ENCODE data around the gene FGD1. TPM values are rescaled to one million over a fixed set of nuclear protein-coding genes. Genes with fewer than 3 reads are reported as not detected.
A peak's percentile ranks its signal among the peaks of the same experiment; 100 is the strongest.

Gene FGD1
- total and polyA plus RNA-seq, 2 of the 13 experiments (the other 11 are each of a cell fraction or from before 2014, with no cell fraction given) = 0.36 to 0.62 TPM

GRCh38 chrX:54439960-54440871 is 55.8 kb downstream of the FGD1 start, which contains the start of gene TSR2 (continued):
- no peak for TF ChIP-seq PRDM15 (CRISPR knock-in tag; IDR thresholded peaks at IDR 0.05)
- TF ChIP-seq CENPT (CRISPR knock-in tag; IDR thresholded peaks at IDR 0.05; ENCODE audit: low read depth) = no peak
- TF ChIP-seq ZNF230 (CRISPR knock-in tag; IDR thresholded peaks at IDR 0.05) = no peak
- TF ChIP-seq ZBTB40 (IDR thresholded peaks at IDR 0.05) = no peak
- peak; percentile 33; the same call in 1 of the 2 replicates for TF ChIP-seq ZBTB40 (CRISPR knock-in tag; IDR thresholded peaks at IDR 0.05)
- TF ChIP-seq ATF4 (CRISPR knock-in tag; IDR thresholded peaks at IDR 0.05) = no peak
- no peak for TF ChIP-seq PHF5A (CRISPR knock-in tag; IDR thresholded peaks at IDR 0.05; ENCODE audit: low read depth, unreplicated experiment)
- TF ChIP-seq BCL6 (CRISPR knock-in tag; IDR thresholded peaks at IDR 0.05) = peak; percentile 27; the same call in 1 of the 2 replicates
- TF ChIP-seq SP2 (CRISPR knock-in tag; IDR thresholded peaks at IDR 0.05) = no peak
- TF ChIP-seq LCORL (IDR thresholded peaks at IDR 0.05) = no peak
- TF ChIP-seq LCORL (CRISPR knock-in tag; IDR thresholded peaks at IDR 0.05) = no peak
- TF ChIP-seq CAMTA2 (CRISPR knock-in tag; IDR thresholded peaks at IDR 0.05; ENCODE audit: borderline replicate concordance) = no peak
- no peak for TF ChIP-seq RELA (CRISPR knock-in tag; IDR thresholded peaks at IDR 0.05)
- no peak; the same call in 1 of the 2 replicates for TF ChIP-seq GABPA (IDR thresholded peaks at IDR 0.05; ENCODE audit: low read depth, low read length)
- TF ChIP-seq GABPA (CRISPR knock-in tag; IDR thresholded peaks at IDR 0.05; ENCODE audit: low read depth) = peak; percentile 69

Data from HepG2 (cell line).